HG02678 (cell line): ENCODE data around the gene MYO3B.
A peak's percentile ranks its signal among the peaks of the same experiment; 100 is the strongest.
"Not testable (repeated sequence)": the region's sequence is repeated elsewhere in the genome, so short reads cannot be mapped to it uniquely, and the experiment has no call there.

ENCODE experiments used
- ATAC-seq: cut with Tn5 transposase; IDR thresholded peaks from one replicate; pipeline ENCODE4 v1.9.1; 2021; ENCODE audit warnings: mild to moderate bottlenecking, moderate library complexity; ENCODE audit not compliant: unreplicated experiment

MYO3B gene

DNA sequence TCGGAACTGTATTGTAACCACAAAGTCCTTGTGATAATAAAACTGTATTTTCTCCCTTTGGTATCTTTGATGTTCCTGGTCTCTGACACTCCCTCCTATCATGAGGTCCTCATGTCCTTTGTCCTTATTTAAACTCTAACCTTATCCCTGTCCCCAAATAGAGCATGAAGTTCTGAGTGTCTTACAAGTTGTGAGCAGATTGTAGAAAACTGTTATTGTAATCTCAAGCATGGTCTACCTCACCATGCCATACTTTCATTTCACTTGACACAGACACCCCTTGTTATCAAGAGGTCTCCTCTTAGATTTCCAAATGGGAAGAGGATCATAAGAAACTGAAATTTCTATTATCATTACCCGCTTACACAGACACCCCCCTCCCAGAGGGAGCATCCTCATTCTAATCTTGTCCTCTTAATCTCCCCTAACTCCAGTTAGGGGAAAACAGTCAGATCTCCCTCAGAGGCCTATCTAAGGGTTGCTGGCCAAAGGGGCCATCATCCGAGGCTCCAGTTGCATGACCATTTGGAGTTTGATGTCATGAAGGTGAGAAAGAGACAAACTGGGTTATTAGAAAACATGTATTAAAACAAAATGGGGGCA is 29.0 kb downstream of the MYO3B start:
- ATAC-seq: no peak

DNA sequence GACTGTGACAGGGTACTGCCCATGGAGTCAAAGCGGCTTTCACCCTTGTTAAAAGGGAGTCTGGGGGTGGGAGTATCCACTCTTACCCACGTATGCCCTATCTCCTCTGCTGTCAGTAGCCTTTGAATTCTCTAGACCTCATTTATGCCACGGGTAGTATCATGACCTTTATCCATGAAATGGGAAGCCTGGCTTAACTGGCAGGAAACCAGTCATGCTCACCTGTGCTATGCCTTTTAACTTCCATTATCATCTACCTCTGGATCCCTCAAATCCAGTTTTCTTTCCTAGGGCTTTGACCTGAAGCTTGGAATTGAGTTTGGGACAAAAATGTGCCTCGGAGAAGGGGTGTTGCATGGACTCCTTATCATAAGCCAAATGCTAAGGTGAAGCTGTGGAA is 30.0 kb downstream of the MYO3B start:
- ATAC-seq: no peak

DNA sequence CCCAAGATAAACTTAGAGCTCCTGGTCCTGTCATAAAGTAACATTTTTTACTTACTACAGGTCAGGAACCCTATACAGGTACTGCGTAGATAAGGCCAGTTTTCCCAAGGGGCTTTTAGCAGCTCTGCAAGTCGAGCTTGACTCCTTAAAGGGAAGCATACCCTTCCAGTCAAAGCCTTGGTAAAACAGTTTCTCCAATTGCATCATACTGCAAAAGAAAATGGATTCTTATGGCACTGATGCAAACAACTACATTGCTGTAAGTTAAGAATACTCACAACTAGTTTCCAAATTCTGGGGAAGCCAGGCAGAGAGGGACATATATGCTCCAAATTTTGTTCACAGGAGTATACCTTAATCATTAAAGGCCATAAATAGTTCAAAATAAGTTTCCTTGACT is 31.0 kb downstream of the MYO3B start:
- no peak for ATAC-seq

DNA sequence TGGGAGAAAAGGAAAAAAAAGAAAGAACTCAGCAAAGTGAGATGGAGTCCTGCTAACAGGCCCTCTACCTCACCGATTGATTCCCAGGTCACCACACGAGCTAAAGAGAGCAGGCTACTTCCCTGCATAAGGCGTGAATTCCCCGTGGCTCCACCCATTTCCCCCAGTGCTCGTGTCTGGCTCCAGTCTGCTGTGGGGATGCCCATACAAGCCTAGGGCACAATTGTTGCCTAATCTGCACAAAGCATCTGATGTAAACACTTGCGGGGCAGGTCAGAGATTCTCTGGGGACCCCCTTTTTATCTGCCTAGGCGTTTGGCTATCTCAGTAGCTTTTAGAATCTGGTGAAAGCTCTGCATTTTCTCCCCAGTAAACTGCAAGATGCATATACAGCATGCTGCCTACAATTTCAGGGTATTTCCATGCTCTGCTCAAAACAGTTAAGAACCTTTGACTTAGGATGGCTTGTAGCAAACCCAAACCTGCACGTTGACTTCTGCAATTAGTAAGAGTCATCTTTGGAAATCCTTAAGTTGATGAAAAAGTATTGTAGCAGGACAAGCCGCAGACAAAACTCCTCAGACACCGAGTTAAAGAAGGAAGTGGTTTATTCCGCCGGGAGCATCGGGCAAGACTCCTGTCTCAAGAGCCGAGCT is 34.8 kb downstream of the MYO3B start:
- ATAC-seq: peak; percentile 61

DNA sequence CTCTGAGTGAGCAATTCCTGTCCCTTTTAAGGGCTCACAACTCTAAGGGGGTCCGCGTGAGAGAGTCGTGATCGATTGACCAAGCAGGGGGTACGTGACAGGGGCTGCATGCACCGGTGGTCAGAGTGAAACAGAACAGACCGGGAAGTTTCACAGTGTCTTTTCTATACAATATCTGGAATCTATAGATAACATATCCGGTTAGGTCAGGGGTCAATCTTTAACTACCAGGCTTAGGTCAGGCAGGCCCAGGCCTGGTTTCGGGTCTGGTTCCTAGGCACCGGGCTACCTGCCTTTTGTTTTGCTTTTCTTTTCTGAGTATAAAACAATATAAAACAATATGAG is 35.3 kb downstream of the MYO3B start:
- not testable (repeated sequence) for ATAC-seq

DNA sequence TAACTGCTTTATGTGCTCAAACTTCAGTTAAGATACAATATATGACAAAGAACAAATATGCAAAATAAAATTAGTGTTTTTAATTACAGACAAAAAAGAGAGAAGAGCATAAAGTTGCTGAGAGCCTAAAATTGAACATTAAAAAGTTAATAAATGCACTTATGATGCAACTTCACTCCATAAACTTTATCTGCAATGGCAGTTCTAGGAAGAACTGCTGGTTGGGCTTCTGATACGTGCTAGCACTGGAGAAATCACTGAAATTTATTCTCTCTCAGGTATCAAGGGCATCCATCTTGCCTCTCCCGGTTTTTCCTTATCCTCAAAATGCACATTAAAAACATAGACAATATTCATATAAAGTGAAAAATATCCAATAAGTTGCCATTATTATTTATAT is 35.7 kb downstream of the MYO3B start:
- no peak for ATAC-seq

DNA sequence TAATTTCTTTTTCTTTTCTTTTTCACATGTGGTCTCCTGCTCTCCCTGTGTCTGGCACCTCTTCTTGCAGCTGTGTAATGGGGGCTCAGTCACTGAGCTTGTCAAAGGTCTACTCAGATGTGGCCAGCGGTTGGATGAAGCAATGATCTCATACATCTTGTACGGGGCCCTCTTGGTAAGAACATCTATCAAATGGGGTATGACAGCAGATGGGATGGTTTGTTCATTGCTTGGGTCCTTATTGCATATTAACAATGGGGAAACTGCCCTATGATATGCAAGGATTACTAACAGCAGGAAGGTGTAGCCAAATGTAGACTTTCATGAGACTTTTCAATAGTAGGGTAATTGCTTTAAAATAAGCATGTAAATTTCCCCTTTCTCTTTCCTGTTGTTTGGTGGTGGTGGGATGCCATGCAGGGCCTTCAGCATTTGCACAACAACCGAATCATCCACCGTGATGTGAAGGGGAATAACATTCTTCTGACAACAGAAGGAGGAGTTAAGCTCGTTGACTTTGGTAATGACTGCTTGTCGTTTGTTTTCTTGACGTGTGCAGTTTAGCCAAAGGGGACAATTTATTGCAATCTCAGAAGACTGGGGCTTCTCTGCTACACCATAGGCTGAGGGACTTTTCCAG is 36.5 kb downstream of the MYO3B start:
- no peak for ATAC-seq

DNA sequence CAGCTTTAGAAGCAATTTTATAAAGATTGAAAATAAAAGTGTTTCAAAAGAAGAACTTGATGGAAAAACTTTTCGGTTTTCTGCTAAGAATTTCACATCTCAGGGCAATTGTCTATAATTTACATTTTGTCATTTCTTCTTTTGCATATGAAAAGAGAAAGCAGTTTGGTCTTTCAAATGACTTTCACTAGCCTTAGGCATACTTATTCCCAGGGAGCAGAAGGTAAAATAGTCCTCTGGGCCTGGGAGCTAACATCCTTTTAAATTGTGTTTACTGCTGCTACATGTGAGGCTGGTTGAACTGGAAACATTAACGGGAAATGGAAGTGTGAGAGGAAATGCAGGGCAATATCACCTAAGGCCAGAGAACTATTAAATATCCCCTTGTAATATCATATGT is 37.1 kb downstream of the MYO3B start:
- ATAC-seq: no peak

DNA sequence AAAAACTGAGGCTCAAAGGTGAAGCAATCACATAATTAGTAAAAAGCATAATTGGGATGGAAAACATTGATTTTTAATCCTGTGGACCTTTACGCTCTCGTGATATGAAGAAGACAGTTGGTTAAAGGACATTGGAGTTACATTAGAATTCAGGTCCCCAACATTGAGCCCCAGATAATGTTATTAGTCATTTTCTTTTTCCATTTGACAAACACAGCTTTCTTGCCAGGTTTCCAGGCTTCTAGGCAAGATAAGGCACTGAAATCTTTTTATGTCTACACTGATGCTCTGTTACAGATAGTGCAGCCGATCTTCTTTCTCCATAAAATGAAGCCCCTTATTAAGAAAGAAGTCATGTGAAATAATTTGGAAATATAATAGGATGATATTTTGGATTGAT is 38.5 kb downstream of the MYO3B start:
- ATAC-seq: no peak

DNA sequence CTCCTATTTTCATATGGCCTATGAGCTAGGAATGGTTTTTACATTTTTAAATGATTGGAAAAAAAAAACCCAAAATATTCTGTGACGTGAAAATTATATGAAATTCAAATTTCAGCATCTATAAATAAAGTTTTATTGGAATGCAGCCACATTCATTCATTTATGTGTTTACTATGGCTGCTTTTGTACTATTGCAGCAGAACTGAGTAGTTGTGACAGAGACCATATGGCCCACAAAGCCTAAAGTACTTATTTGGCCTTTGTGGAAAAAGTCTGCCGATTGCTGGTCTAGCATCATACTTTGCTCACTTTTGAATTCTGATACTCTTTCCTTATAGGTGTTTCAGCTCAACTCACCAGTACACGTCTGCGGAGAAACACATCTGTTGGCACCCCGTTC is 39.0 kb downstream of the MYO3B start:
- no peak for ATAC-seq

DNA sequence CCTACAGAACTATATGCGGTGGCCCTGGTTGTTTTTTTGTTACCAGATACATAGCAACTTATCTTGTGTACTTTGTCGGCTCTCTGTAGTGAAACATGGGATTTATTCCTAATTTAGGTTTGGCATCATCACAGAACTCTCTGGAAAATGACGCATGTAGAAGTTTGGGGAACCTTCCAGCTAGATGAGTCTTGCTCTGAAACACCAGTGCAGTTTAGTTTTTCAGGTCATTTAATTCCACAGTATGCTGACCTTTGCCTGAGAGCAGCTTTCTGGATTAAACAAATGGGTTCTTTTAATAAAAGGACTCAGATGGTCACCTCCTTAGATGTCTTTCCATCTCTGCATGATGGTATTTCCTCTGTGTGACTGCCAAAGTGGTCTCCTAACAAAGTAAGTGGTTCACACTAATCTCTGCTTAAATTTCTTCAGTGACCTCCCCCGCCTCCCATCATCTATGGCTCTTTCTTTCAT is 39.9 kb downstream of the MYO3B start:
- no peak for ATAC-seq

DNA sequence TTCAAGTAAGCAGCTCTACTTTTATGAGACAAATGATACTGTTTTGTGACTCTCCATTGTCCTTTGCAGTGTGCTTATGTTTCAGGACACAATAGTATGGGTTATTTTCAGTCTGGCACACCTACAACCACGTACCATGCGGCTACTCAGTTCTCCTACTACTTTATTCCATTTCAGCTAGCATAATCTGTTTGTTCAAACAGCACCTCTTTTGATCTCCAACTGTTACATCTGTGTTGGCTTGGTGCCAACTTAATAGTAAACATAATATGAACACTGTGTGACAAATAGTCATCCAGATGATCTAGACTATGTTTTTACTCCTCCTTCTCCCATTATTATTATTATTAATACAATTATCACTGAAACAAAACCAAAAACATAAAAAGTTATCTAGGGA is 40.5 kb downstream of the MYO3B start:
- no peak for ATAC-seq

DNA sequence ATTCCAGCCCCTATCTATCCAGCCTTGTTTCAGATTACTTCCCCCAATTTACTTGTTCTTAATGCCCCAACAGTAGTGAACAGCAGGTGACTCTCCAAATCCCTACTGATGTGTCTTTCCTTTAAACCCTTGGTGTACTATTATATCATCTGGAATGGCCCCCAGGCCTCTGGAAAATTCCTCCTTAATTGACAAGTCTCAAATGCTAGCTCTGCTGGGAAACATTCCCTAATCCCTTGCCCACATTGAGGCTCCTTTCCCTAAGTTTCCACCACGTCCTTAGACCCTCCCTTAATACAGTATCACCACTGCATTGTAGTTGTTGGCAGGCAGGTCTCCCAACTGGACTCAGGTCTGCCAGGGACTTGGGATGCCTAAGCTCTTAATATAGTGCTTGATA is 41.0 kb downstream of the MYO3B start:
- ATAC-seq: no peak

DNA sequence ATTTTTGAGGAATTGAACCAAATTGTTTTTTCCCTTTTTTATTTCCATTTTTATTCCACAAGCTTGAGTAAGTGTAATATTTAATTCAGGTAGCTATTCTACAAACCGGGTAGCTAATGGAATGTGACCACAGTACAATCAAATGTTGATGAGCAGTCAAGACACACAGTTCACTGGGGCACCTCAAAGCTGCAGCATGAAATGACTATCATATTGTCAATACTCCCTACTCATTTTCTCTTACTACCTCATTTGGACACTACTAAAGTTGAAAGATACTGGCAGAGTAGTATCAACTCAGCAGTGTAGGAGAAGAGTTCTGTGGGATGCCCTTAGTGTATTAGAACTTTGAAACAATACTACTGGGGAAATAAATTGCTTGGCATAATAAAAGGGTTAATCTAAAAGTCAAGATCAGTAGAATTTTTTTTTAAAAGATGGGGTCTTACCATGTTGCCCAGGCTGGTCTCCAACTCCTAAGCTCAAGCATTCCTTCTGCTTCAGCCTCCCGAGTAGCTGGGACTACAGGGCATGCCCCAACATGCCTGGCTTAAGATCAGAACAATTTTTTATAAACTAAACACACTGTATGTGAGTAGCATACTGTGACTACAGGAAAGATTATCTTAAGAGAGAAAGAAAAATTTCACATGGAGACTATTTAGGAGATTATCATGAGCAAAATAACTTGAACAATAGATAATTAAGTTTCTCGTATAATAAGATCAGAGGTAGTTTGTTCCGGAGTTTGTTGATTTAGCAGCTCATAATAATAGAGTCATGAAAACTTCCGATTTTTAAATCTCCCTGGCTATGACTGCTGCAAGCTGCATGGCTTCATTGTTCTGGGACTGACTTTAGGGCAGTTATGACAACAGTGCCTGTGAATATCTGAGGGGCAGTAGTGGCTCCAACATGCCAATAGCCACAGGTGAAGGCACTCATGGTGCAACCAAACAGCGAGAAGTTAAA is 43.7 kb downstream of the MYO3B start:
- no peak for ATAC-seq

DNA sequence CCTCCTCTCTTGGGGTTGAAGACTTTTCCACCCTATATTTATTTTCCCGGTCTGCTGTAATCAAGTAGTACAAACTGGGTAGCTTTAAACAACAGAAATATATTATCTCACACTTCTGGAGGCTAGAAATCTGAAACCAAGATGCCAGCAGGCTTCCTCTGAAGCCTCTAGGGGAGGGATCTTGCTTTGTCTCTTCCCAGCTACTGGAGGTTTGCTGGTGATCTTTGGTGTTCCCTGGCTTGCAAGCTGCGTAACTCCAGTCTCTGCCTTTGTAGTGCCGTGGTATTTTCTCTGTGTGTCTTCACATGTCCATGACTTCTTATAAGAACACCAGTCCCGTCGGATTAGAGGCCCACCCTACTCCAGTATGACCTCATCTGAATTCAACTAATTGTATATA is 44.4 kb downstream of the MYO3B start:
- no peak for ATAC-seq

DNA sequence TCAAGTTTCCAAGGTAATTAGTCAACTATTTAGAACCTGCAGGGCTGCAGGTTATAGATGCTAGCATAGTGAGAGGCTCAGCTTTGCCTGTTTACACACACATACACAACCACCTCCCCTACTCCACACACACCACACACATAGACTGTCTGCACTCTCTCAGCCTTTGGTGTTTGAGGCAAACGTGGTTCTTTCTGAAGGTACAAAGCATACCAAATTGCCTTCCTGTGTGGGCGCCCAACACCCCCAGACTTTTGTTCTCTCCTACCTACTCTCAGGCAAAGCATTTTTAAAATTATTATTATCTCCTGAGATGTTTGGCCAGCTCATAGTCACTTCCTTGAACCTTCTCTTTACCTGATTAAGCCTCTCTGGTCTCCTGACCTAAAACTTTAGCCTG is 44.9 kb downstream of the MYO3B start:
- no peak for ATAC-seq

DNA sequence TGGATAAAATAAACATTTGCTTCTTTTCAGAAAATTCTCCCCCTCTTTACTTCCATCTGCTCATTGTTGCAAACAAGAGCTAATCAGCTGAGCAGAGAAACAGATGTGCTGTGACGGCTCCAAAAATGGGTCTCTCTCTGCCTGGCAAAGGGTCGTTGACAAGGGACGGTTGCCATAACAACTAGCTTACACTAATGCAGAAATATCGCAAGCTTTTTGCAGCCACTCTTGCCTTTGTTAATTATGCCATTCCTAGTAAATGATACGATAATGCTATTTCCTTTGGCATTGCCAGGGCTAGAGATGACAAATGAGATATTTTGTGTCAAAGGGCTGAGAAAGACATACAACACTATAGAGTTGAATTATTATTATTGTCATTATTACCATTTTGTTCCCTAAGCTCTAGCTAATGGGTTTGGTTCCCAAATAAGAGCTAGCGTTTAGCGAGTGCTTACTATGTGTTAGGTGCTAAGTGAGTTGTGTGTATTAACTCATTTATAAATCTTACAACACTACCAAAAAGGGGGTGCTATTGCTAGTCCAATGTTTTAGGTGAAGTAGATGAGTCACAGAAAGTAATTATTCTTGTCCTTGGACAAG is 46.8 kb downstream of the MYO3B start:
- ATAC-seq: no peak

DNA sequence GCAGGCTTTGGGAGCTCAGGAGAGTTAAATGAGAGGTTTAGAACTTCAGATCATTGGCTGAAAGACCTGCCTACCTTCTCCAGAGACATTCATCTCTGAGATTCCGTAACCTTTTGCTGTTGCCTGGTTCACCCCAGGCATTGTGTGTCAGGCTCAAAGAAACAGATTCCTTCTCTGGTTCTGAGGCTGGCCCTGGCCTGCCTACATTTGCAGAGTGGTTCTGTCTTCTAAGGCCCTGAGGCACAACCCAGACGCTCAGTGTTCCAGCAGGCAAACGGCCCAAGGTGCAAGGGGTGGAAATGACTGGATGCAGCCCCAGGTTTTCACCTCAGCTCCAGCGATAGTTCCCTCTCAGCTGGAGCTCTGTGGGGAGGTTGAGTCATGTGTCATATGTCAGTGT is 48.3 kb downstream of the MYO3B start:
- ATAC-seq: no peak

DNA sequence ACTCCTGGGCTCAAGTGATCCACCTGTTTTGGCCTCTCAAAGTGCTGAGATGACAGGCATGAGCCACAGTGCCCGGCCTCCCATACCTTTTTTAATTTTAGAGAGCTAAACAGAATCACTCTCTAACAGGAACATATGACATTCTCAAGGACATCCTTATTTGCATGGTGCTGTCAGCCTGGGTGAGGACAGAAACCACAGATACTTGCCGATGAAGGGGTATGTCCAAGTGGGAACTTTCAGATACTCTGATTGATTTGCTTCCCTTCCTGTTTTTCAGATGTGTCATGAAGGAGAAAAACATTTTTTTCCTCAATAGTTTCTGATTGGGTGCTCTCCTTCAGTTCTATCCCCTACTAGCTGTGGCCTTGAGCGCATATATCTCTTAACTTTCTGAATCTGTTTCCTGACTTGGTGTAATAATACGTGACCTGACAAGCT is 49.6 kb downstream of the MYO3B start:
- ATAC-seq: peak; percentile 81

DNA sequence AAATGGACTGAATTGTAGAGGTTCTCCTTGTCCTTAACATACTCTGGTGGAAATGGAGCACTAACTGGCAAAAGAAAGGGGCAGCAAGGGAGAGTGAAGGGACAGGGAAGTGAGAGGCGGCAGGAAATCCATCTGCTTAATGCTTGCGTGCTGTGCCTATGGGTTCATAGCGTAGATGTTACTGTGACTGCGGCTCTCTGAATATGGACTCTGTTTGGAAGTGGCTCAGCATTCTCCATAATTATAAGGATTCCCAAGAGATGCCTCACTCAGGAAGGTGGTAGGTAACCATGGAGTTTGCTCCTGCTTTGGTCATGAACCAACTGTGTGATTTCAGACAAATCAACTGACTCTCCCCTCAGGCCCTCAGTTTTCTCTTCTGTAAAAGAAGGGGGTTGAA is 50.0 kb downstream of the MYO3B start:
- no peak for ATAC-seq

DNA sequence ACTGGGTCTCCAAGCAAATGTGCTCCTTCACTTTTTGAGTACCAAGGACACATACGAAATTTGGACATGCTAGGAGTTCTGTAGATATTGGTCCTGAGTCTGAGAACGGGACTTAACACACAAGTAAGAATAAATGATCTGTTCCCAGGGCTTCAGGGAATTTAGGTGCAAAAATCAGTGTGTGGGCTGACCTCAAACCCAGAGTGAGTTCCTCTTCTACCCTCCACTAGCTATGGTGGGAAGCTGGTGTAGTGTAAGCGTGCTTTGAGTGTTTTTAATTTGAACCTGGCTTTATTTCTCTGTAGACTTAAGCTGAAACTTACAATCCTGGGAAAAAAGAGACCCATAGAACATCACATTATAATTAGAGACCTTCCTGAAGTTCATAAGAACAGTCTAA is 50.5 kb downstream of the MYO3B start:
- no peak for ATAC-seq
